Thoracic aorta (tissue), 2 donors: ENCODE measurements around the gene C3orf70. TPM values are rescaled to one million over a fixed set of nuclear protein-coding genes. Genes with fewer than 3 reads are reported as not detected.

ENCODE experiments used
- ATAC-seq: fragments of 150-250 bp; one replicate; pipeline ENCODE4 v1.8.0; 2017; ENCODE audit warnings: low read depth; ENCODE audit not compliant: insufficient number of reproducible peaks, low FRiP score
- DNase-seq: peaks from one replicate; pipeline ENCODE4 v3.0.0-alpha.2; 2020; ENCODE audit warnings: low spot score
- H3K27ac ChIP-seq, 2 donors: fragments of 200-600 bp; sonication (generic); 1 replicate in 1 of 2; 2 replicates in 1 of 2; pipeline ENCODE4 v1.5.1; 2016; ENCODE audit warnings: mild to moderate bottlenecking in 2 of 2, moderate library complexity in 2 of 2
- H3K27me3 ChIP-seq: fragments of 200-600 bp; sonication (generic); replicated peaks from 2 replicates; pipeline ENCODE4 v1.6.0; 2016; ENCODE audit warnings: mild to moderate bottlenecking; ENCODE audit not compliant: insufficient read depth
- H3K36me3 ChIP-seq: fragments of 200-600 bp; sonication (generic); one replicate; pipeline ENCODE4 v1.5.1; 2016
- H3K4me1 ChIP-seq, 2 donors: fragments of 200-600 bp; sonication (generic); 1 replicate in 1 of 2; 2 replicates in 1 of 2; pipeline versions ENCODE4 v1.5.1 to v1.6.0; 2016; ENCODE audit warnings: low read depth in 2 of 2, mild to moderate bottlenecking in 1 of 2; ENCODE audit not compliant: control insufficient read depth in 1 of 2
- H3K4me3 ChIP-seq: fragments of 200-600 bp; sonication (generic); 2 replicates; pipeline ENCODE4 v1.5.1; 2016; ENCODE audit warnings: mild to moderate bottlenecking
- H3K9me3 ChIP-seq: fragments of 200-600 bp; sonication (generic); 2 replicates; pipeline ENCODE4 v1.5.1; 2016
- total RNA-seq, 2 donors: library from RNA; depleted of rRNA; stranded (reverse); fragments of >200 nt; gene quantifications; one replicate each; pipeline versions ENCODE4 v1.1.0 to v1.2.3, GENCODE V29; 2016
- TF ChIP-seq, protein P1 (sequence below): fragments of 200-600 bp; sonication (generic); IDR thresholded peaks from one replicate; pipeline ENCODE4 v1.5.1; 2019; ENCODE audit warnings: antibody characterized with exemption

C3orf70 gene
- total RNA-seq, 2 donors from 2014 or later = 14.2 to 22.7 TPM

DNA sequence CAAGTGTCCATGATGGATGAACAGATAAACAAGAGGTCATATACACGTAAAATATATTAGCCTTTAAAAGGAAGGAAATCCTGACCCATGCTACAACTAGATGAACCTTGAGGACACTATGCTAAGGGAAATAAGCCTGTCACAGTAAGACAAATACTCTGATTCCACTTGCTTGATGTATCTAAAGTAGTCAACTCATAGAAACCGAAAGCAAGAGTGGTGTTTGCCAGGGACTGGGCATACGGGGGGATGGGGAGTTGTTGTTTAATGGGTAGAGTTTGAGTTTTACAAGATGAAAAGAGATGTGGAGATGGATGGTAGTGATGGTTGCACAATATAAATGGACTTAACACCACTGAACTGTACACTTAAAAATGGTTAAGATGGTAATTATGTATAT lies 65.4 kb downstream of the C3orf70 start:
- Histone ChIP-seq H3K36me3 (peaks cover under 1% of the 10 kb centered on the region), H3K27ac (no peak overlapping the region), H3K27me3 (no peaks in the 10 kb centered on the region), H3K4me3 (no peak overlapping the region), H3K4me1 (no peaks in the 10 kb centered on the region), H3K9me3 (no peaks in the 10 kb centered on the region)
- no peak for DNase-seq
- ATAC-seq = no peak
- TF ChIP-seq, protein P1, sequence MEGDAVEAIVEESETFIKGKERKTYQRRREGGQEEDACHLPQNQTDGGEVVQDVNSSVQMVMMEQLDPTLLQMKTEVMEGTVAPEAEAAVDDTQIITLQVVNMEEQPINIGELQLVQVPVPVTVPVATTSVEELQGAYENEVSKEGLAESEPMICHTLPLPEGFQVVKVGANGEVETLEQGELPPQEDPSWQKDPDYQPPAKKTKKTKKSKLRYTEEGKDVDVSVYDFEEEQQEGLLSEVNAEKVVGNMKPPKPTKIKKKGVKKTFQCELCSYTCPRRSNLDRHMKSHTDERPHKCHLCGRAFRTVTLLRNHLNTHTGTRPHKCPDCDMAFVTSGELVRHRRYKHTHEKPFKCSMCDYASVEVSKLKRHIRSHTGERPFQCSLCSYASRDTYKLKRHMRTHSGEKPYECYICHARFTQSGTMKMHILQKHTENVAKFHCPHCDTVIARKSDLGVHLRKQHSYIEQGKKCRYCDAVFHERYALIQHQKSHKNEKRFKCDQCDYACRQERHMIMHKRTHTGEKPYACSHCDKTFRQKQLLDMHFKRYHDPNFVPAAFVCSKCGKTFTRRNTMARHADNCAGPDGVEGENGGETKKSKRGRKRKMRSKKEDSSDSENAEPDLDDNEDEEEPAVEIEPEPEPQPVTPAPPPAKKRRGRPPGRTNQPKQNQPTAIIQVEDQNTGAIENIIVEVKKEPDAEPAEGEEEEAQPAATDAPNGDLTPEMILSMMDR = no peak

DNA sequence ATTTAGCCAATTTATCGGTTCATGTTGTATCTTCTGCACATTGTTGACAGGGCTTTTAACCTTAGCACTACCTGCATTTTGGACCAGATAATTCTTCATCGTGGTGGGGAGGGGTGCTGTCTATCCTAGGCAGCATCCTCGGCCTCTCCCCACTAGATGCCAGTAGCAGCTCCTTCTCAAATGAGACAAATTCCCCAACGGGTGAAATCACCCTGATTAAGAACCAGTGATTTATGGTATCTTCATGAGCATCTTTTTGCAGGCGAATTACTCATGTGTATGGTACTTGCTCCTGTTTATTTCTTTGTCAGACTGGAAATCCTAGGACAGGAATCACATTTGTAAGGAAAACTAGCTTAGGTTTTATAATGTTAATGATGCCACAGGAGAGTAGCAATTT lies 68.0 kb downstream of the C3orf70 start:
- Histone ChIP-seq H3K27me3 (no peaks in the 10 kb centered on the region), H3K27ac (no peak overlapping the region), H3K4me3 (no peak overlapping the region), H3K36me3 (peaks cover 4% of the 10 kb centered on the region), H3K9me3 (no peaks in the 10 kb centered on the region), H3K4me1 (peaks cover 0 to 5% of the 10 kb centered on the region in 2 donors)
- DNase-seq = no peak
- TF ChIP-seq, protein P1 = no peak
- ATAC-seq = no peak

DNA sequence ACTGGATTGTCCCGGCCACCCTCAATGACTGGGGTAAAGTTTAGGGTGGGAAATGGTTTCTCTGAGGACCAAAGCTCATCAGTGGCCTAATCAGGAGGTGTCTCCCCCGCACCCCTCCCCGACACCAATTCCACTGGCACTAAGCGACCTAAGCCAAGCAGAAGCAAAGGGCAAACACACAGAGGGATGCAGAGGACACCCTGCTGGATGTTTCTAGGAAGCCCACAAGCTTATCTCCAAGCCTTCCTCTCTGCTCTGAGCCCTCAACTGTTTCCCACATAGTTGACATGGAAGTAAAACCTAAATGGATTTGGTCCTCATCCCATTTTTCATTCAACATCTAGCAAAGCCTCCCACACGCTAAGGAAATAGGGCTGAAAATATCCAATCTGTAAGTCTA lies 68.5 kb downstream of the C3orf70 start:
- peaks cover 4% of the 10 kb centered on the region for H3K36me3 ChIP-seq
- no peaks in the 10 kb centered on the region for H3K27me3 ChIP-seq
- no peak for DNase-seq
- H3K27ac ChIP-seq = no peak overlapping the region
- no peaks in the 10 kb centered on the region for H3K9me3 ChIP-seq
- H3K4me1 ChIP-seq = peaks cover 0 to 10% of the 10 kb centered on the region in 2 donors
- TF ChIP-seq, protein P1 = no peak
- no peak for ATAC-seq
- no peak overlapping the region for H3K4me3 ChIP-seq

DNA sequence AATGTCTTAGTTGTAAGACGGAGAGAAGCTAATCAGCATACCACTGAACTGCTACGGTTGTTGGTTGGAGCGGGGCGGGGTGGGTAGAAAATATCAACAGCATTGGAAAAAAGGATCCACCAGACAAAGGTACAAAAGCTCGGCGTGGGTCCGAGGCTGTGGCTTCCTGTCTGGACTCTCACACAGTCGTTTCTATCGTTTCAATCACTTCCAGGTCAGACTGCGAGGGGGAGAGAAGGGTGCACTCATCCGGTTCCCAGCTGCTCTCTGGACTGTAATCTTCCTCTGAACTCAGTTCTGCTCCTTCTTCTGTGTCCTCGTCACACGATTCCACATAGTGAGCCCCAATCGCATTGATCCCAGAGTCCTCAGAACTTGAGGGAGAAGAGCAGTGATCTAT lies 70.0 kb downstream of the C3orf70 start:
- DNase-seq (no peak), ATAC-seq (no peak)
- Histone ChIP-seq H3K36me3 (peaks cover 4% of the 10 kb centered on the region), H3K27me3 (no peaks in the 10 kb centered on the region), H3K4me3 (no peak overlapping the region), H3K9me3 (no peaks in the 10 kb centered on the region), H3K4me1 (peaks cover 7 to 24% of the 10 kb centered on the region in 2 donors), H3K27ac (no peak overlapping the region)
- TF ChIP-seq, protein P1 = no peak

DNA sequence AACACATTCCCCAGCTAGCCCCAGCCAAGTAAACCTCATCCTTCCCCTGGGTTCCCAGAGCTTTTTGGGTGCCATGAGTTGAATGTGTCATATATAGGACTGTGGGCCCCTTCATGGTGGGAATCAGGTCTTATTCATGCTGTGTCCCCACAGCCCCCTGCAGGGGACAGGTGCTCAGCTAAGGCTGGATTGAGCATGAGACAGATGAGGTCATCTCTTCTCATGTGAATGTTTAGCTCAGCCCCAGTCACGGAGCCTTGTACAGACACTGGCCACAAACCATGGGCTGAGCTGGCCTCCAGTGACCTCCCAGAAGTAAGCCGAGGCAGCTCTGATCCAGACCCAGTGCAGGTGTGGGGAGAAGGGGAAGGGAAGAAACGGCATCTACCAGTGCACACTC lies 70.7 kb downstream of the C3orf70 start:
- TF ChIP-seq, protein P1 = no peak
- ATAC-seq (no peak), DNase-seq (no peak)
- no peaks in the 10 kb centered on the region for H3K9me3 ChIP-seq
- peaks cover 4% of the 10 kb centered on the region for H3K36me3 ChIP-seq
- peaks cover 8 to 27% of the 10 kb centered on the region in 2 donors for H3K4me1 ChIP-seq
- no peak overlapping the region for H3K27ac ChIP-seq
- H3K27me3 ChIP-seq = no peaks in the 10 kb centered on the region
- H3K4me3 ChIP-seq = no peak overlapping the region
